GM21529 (cell line): Measurements from ENCODE around the gene MAP2K5.

Experiments
- ATAC-seq: cut with Tn5 transposase; IDR thresholded peaks from one replicate; pipeline ENCODE4 v1.9.1; 2021; ENCODE audit not compliant: unreplicated experiment

MAP2K5 gene

DNA sequence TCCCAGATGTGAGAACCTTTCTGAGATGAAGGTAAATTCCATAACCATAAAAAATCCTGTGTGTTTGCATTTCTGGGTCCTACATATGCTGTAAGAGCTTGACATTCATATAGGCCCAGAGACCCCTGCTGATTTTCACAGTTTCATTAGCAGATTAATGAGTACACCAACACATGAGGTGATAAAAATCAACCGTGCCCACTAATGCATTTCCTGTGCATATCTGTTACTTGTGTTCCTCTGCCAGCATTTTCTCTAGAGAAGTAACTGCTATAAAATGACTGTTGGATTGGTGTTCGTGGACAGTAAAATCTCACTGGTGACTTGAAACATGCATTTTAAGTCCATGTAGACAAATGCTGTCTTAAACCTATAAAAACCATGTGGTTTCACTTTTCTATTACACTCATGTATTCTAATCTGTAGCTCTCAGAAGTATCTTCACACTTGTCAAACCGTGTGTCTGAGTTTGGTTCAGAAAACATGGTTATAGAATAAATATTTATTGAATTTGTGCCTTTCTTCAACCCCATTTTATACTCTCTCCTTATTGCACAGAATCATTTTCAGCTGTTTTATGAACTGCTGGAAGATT, 14.6 kb downstream of the MAP2K5 start:
- ATAC-seq, result no peak

DNA sequence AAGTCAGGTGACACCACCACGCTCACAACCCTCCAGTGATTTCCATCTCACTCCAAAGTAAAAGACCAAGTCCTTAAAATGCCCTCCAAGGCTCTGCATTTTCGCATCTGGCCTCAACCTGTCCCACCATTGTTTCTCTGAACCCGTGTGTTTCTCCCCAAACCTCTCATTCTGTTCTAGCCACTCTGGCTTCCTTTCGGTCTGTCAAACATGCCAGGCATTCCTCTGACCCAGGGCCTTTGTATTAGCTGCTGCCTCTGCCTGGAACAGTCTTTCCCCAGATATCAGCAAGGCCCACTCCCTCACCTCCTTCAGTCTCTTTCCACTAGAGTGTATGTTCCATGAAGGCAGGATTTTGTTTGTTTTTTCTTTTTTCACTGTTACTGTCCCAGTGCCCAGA, 16.0 kb downstream of the MAP2K5 start:
- no peak for ATAC-seq

DNA sequence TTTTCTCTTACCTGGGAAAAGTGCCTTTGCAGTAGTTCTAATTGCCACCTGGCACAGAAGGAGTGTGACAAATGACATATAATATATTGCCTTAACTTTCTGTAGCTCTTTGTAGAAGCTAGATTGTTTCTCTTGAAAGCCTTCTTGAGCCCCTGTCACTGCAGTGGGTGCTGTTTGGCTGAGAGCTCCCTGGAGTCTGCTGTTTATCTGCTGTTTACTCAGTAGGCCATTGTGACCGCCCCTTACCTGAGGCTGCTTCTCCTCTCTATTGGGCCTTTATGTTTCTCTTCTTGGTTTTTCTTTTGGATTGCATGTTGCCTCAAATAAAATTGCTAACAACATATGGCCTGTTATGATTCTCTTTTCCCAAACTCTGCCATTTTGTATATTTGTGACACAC, 16.7 kb downstream of the MAP2K5 start:
- ATAC-seq, result no peak

DNA sequence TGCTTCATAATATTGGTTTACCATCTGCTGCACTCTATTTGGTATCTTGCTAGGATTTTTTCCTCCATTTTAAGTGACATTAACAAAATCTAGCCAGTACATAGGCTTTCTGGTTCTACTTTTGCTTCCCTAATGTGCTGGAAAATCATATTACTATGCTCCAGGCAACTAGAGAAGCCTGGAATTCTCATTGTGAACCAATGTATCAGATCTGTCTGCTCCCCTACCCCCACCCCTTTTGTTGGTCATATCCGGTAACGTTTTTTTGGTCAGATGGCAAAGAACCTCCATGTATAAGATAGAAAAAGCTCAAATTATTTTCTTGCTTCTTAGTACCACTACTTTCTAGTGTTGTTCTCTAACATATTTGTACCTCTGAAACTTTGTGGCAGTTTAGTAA, 17.1 kb downstream of the MAP2K5 start:
- no peak for ATAC-seq

DNA sequence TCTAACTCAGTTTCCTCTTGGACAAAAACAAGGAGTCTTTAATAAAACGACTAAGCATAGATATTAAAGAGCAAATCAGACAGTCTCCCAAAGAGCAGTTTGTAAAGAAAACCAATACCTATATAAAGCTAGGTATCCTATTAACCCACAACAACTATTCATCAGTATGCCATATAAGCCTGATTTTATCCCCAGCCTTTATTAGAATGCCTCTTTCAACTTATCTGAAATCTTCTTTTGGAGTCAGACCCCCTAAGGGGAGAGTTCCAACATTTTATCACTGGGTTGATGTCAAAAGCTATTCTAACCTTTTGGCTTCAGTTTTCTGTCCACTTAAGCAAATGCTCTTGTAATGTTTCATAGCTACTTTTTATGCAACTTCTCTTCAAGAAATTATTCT, 17.8 kb downstream of the MAP2K5 start:
- ATAC-seq, result no peak

DNA sequence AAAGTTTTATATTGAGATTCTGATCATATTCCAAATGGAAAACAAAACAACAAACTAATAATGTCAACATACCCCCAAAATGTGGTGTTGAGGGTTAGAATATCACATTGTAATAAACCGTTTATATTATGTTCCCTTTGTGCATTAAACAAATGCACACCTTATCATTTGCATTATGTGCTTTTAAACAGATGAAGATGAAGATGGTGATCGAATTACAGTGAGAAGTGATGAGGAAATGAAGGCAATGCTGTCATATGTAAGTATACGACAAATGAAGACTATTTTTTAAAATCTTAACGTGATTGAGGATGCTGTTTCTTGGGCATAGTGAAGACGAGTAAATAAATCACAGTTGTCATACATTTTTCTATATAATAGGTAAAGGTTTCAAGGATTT, 20.6 kb downstream of the MAP2K5 start:
- no peak for ATAC-seq

DNA sequence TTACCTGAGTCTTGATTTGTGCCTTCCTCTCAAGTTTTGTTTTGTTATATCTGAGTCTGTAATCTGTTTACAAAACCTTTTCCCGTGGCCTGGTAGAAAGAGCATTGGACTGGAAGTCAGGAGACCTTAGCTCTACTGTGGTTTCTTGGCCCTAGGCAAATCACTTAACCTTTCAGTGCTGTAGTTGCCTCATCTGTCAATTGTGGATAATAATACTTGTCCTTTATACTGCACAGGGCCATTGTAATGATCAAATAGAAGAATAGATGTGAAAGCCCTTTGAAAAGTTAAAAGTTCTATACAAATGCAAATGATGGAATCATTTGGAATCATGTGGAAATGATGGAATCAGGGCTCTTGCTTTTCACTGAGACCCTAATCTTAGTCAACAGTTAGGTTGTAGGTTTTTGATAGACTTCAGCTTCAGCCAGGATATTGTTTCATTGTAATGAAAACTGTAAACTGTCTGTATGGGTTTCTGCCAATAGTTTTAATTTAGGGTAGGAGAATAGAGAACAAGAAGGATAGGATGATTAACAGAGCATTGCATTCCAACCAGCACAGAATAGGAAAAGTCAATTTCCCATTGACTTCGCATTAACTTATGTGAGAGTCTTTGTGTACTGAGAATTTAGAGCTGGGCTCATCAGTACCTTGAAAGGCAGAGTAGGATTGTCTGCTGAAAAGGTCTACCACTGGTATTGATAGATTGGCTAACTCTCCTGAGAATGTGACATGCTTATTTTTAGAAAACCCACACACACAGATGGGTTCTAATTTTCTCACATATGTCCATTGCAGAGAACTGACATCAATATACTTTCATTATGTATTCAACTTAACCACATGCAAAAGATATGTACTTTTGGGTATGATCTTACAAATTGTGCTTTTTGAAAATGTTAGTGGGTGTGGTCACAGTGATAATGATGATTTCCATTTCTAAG, 21.8 kb downstream of the MAP2K5 start:
- ATAC-seq, result peak; percentile 92

DNA sequence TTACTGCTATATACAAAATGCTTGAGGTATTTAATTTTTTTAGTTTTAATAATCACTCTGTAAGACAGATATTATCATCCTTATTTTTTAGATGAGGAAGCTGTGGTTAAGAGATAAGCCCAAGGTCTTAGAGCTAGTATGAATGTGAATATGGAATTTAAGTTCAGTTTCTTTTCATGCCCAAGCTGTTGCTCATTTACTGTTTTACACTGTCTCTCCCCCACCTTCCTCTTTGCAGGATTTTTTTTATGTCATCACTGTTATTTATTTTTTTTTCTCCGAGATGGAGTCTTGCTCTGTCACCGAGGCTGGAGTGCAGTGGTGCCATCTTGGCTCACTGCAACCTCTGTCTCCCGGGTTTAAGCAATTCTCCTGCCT, 22.5 kb downstream of the MAP2K5 start:
- ATAC-seq, result peak; percentile 35

DNA sequence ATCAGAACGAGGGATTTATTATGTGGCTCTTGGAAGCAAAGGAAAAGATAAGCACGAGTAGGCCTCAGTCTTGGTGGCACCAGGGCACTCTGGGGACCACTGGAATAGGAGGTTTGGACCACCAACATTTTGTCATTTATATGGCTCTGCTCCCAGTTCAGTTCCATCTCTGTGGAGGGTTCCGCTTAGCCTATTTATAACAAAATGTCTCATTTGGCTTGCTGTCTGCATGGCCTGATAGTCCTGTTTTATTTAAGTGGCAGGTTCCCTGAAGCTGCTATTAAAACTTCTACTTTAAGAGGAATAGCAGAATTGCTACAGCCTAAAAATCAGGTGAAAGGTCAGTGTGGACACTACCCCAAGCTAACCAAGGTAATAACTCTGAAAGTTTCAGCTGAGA, 27.2 kb downstream of the MAP2K5 start:
- no peak for ATAC-seq

DNA sequence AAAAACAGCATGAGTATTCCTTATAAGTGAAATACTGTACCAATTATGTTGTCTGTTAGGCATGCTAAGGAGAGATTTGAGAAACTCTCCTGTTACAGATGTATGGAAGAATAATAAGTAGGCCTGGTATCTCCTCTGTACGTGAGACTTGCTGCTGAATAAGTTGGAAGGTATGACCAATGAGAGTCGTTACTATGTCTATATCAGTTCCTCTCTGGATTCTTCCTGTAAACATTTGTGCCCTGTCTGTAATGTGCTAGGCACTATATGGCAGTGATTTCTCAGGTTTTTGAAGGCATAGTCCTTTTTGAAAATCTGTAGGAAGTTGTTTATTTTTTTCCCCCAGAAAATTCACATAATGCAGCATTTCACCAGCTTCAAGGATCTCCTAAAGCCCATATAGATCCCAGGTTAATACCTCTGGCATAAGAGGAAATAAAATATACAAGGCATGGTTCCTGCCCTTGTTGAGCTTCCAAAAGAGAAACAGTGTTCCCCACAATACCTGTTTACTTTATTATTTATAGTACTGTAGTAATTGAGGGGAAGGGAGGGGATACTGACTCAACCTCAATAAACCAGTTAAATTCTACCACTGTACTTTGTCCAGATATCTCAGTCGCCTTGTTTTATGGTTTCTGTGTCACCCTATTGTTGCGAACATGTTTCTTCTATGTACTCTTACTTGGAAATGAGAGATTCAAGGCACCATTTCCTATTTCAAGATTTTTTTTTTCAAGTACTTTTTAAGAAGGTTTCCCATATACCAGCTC, 28.6 kb downstream of the MAP2K5 start:
- ATAC-seq, result no peak

DNA sequence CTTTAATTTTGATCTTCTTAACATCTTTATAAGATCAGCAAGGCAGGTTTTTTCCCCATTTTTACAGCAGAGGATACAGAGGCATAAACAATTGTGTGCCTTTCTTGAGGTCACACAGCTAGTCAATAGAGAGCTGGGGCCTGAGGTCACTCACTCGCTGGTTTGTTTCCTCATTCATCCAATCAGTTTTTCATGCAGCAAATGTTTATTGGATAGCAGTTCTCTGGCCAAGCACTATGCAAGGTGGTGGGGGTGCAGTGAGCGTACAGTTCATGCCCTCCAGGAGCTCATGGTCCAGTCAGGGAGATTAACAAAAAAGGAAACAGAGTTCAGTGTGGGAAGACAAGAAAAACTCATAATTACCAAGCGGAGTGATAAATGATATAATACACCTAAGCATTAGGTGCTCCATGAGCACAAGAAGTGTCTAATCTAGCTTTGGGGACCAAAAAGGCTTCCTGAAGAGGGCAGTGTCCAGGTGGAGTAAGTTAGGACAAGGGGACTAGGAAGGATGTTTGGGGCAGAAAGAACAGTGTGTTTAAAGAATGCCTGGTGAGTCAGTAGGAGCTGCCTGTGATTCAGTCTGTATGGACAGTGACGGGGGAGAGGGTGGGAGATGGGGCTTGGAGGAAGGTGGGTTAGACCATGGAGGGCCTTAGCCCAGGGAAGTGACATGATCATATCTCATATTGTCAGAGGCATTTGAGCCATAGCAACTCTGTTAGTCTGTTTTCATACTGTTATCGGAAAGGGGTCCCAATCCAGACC, 29.3 kb downstream of the MAP2K5 start:
- no peak for ATAC-seq

DNA sequence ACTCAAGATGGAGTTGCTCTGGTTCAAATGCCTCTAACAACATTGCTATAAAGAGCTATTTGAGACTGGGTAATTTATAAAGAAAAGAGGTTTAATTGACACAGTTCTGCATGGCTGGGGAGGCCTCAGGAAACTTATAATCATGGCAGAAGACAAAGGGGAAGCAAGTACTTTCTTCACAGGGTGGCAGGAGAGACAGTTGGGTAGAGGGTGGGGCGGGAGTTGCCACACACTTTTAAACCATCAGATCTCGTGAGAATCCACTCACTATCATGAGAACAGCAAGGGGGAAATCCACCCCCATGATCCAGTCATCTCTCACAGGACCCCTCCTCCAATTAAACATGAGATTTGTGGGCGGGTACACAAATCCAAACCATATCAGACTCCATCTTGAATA, 30.7 kb downstream of the MAP2K5 start:
- no peak for ATAC-seq

DNA sequence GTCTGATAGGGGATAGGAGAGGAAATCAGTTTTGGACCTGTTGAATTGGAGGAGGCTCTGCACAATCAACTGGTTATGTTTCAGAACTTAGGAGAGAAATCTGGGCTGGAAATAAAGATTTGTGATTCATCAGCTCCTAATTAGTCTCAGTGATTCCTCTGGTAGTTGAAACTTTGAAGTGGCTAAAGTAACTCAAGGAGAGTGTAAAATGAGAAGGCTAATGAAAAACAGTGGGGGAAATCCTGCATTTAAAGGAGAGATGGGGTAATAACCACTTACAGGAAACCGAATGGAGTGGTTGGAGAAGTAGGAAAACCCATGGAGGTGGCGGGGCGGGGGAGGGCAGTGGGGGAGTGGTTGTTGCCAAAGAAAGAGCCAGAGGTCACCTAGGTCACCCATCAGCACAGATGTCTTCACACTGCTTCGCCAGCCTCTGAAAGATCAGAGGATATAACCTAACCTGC, 32.6 kb downstream of the MAP2K5 start:
- ATAC-seq, result no peak

DNA sequence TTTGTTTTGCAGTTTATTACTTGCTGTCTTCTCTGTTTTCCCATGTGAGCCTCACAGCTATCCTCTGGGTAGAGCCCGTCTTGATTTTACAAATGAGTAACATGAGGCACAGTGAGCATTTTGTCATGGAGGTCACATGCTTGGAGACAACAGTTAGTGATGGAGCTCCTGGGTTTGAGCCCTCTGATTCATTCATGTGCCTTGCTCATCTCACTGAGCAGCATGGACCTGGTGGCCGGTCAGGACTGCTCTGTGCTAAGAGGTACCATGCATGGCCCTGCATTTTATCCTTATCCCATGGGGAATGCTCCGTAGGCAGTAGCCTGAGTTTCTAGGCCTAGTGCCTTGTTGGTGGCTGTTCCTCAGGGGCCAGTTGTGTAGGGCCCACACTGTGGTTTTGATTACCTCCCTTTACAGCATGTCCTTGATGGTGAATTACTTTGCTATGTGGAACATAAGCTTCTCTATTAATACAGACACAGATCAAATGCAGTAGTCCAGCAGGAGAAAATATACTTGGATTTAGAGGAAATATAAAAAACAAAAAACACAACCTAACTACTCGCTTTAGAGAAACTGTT, 35.6 kb downstream of the MAP2K5 start:
- ATAC-seq, result no peak

DNA sequence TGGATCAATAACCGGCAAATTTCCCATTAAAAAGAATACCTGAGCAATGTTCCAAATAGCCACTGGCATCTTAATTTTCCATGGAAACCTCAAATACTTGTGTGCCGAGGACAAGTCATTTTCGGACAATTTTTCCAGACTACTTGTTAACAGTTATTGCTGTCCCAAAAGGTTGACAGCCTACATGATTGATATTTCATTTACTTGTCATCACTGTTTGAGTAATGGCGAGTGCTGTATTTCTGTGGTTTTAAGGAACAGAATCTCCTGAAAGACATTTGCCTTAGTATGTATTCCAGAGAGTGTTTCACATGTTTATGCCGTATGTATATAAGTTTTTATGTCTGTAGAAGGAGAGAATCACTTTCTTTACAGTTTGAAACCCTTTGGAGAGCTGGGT, 36.7 kb downstream of the MAP2K5 start:
- no peak for ATAC-seq

DNA sequence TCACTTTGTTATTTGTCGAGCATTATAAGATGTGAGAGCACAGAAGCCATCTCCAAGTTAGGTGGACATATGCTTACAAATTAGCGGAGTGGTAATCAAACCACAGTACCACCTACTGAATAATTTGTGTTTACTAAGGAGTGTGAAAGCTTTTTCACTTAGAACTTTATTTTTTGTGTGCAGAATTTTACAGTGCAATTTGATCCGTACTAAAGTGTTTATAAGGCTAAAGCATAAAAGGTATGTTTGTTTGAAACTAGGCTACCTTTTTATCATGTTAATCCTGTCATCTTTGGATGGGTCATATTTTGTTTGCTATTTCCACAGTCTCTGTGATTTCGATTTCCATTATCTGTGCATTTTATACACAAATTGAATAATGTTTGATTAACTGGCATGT, 37.5 kb downstream of the MAP2K5 start:
- ATAC-seq, result no peak

DNA sequence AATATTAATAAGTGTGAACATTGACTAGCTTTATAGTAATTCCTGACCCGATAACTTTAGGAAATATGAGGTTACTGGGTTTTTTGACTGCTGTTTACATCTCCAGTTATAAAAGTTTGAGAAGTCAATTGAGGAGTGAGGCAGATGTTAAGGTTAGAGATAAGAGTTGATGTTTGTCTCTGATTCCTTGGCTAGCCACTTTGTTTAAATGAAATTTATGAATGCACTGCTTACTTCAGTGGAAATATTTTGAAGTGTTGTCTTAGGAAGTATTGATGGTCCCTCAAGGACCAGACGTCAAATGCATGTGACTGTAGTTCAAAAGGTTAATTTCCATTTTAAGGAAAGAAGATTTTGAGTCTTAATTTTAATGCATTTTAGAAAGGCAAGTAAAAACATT, 41.7 kb downstream of the MAP2K5 start:
- no peak for ATAC-seq

DNA sequence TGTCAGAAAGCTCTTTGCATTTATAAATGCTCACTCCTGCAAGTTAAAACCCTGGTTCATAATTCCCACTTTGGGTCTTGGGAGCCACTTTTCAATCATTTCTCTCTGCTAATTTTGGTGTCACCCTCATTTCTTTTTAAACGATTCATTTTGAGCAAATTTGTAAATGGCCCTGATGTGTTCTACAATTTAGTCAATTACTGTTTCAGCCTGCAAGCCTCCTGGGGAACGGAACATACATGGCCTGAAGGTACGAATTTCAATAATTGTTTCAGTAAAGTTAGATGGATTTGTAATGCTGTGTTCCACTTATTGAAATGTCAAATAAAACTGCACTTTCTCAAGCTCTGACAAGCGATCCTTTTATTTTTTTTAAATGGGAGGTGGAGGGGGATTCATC, 43.2 kb downstream of the MAP2K5 start:
- no peak for ATAC-seq

DNA sequence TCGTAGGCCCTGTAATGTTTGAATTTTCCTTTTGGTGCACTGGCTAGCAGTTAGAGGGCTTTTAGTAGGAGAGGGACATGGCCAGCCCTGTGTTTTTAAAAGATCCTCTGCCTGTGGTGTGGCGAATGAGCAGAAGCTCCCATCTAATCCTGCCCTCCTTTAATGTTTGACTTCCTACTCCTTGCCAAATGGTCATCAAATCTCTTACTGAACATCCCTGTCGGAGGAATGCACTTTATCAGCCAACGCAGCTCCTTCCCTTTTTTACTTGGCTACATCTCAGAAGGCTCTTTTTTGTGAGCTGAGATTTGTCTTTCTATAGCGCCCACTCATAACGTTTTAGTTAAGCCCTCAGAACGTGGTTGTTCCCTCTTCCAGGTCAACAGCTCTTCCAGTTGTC, 44.8 kb downstream of the MAP2K5 start:
- ATAC-seq, result no peak

DNA sequence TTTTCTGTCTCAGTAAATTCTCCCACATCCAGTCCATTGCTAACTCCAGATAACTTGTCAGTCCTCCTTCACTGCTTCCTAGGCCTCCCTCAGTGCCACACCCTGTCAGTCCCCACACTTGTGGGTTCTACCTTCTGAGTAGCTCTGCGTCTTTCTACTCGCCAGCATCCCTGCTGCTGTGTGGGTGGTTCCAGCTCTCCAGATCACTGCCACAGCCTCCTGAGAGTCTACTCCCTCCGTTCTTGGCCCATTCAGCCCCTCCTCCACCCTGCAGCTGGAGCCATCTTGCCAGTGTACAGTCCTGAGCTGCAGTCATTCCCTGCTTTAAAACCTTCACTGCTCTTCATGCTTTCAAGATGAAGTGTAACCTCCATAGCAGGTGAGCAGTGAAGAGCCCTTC, 45.3 kb downstream of the MAP2K5 start:
- no peak for ATAC-seq

DNA sequence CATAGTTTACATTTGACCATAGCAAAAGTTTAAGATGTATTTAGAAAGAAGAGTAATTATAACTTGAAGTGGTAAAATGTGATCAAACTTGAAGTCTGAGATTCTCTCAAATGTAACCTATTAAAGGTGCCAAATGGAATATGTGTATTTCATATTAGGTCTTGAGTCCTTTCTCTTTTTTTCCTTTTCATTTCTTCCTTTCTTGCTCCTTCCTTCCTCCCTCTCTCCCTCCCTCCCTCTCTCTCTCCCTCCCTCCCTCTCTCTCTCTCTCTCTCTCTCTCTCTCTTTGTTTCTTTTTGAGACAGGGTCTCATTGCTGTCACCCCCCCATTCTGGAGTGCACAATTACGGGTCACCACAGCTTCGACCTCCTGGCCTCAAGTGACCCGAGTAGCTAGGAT, 47.7 kb downstream of the MAP2K5 start:
- ATAC-seq, result no peak
